ENCODE results near the gene S1PR3.

Gene S1PR3

GRCh38 chr9:88994469-88995199 is 3.4 kb downstream of the S1PR3 start:
- no peak for DNase-seq
- Histone ChIP-seq H3K36me3 (replicated peaks) (peaks cover 64% of the 10 kb centered on the region), H3K27ac (peak overlapping the region; percentile 73), H3K27me3 (replicated peaks) (no peaks in the 10 kb centered on the region), H3K4me3 (ENCODE audit: low read depth, low read length) (peak overlapping the region; percentile 97)
- TF ChIP-seq CTCF (IDR thresholded peaks at IDR 0.05; ENCODE audit: low read depth, low read length, missing control alignments) = no peak
- in situ Hi-C loops (cut with HindIII; ENCODE audit: low pct_ligation_motif_present, low sequenced_read_pairs) = no loop called here

GRCh38 chr9:88995200-88995577 is 3.9 kb downstream of the S1PR3 start:
- no peak for TF ChIP-seq CTCF (IDR thresholded peaks at IDR 0.05; ENCODE audit: low read depth, low read length, missing control alignments)
- no peak overlapping the region for H3K27ac ChIP-seq
- H3K27me3 ChIP-seq (replicated peaks) = no peaks in the 10 kb centered on the region
- no peak for DNase-seq
- in situ Hi-C loops (cut with HindIII; ENCODE audit: low pct_ligation_motif_present, low sequenced_read_pairs) = no loop called here
- peaks cover 68% of the 10 kb centered on the region for H3K36me3 ChIP-seq (replicated peaks)
- H3K4me3 ChIP-seq (ENCODE audit: low read depth, low read length) = peak overlapping the region; percentile 97

GRCh38 chr9:88995627-88996026 is 4.4 kb downstream of the S1PR3 start:
- Histone ChIP-seq H3K36me3 (replicated peaks) (peaks cover 72% of the 10 kb centered on the region), H3K4me3 (ENCODE audit: low read depth, low read length) (no peak overlapping the region), H3K27ac (no peak overlapping the region), H3K27me3 (replicated peaks) (no peaks in the 10 kb centered on the region)
- no peak for DNase-seq
- no peak for TF ChIP-seq CTCF (IDR thresholded peaks at IDR 0.05; ENCODE audit: low read depth, low read length, missing control alignments)
- in situ Hi-C loops (cut with HindIII; ENCODE audit: low pct_ligation_motif_present, low sequenced_read_pairs) = no loop called here

GRCh38 chr9:88996046-88996920 is 5.0 kb downstream of the S1PR3 start:
- Histone ChIP-seq H3K27me3 (replicated peaks) (no peaks in the 10 kb centered on the region), H3K27ac (no peak overlapping the region), H3K36me3 (replicated peaks) (peaks cover 77% of the 10 kb centered on the region), H3K4me3 (ENCODE audit: low read depth, low read length) (no peak overlapping the region)
- DNase-seq = no peak
- no peak for TF ChIP-seq CTCF (IDR thresholded peaks at IDR 0.05; ENCODE audit: low read depth, low read length, missing control alignments)
- in situ Hi-C loops (cut with HindIII; ENCODE audit: low pct_ligation_motif_present, low sequenced_read_pairs) = no loop called here

GRCh38 chr9:88996921-88997235 is 5.6 kb downstream of the S1PR3 start:
- DNase-seq = no peak

More at GRCh38 chr9:88996921-88997235, 5.6 kb downstream of the S1PR3 start:
- Histone ChIP-seq H3K27ac (no peak overlapping the region), H3K4me3 (ENCODE audit: low read depth, low read length) (no peak overlapping the region), H3K36me3 (replicated peaks) (peaks cover 82% of the 10 kb centered on the region), H3K27me3 (replicated peaks) (no peaks in the 10 kb centered on the region)
- TF ChIP-seq CTCF (IDR thresholded peaks at IDR 0.05; ENCODE audit: low read depth, low read length, missing control alignments) = no peak
- in situ Hi-C loops (cut with HindIII; ENCODE audit: low pct_ligation_motif_present, low sequenced_read_pairs) = no loop called here
